ENCODE results near the gene UVRAG.

UVRAG gene

GRCh38 chr11:75823415-75823814 lies 8.4 kb downstream of the UVRAG start:
- H3K27me3 ChIP-seq (ENCODE audit: insufficient read depth, poor library complexity, severe bottlenecking): no peaks in the 10 kb centered on the region
- no peak overlapping the region for H3K27ac ChIP-seq (replicated peaks)
- DNase-seq (ENCODE audit: low read depth in 1 of 2, low spot score in 1 of 2): no peak
- no peak overlapping the region for H3K4me3 ChIP-seq (replicated peaks; ENCODE audit: insufficient read depth, low read length)
- TF ChIP-seq GABPA (IDR thresholded peaks at IDR 0.05; ENCODE audit: low read depth) (no peak), CTCF (IDR thresholded peaks at IDR 0.05; ENCODE audit: insufficient read depth, low read length) (no peak)

DNA sequence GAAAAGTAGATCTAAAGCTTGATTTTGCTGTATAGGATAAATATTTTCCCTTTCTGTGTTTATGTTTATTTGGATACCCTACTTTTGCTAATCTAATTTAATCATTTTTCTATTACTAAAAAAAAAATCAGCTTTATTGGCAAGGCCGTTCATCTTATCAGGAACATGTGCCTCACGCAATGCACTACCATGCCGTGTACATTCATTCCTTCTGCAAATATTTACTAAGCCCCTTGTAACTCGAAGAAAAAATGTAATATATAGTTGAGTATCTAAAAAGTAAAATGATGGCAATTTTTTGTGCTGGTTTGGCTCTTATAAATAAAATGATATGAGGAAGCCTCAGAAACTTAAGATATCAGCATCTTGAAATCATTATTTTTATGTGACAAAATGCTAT lies 8.9 kb downstream of the UVRAG start:
- Histone ChIP-seq H3K27ac (replicated peaks) (no peak overlapping the region), H3K27me3 (ENCODE audit: insufficient read depth, poor library complexity, severe bottlenecking) (no peaks in the 10 kb centered on the region), H3K4me3 (replicated peaks; ENCODE audit: insufficient read depth, low read length) (no peak overlapping the region)
- TF ChIP-seq GABPA (IDR thresholded peaks at IDR 0.05; ENCODE audit: low read depth): no peak
- TF ChIP-seq CTCF (IDR thresholded peaks at IDR 0.05; ENCODE audit: insufficient read depth, low read length): no peak
- DNase-seq (ENCODE audit: low read depth in 1 of 2, low spot score in 1 of 2): no peak

DNA sequence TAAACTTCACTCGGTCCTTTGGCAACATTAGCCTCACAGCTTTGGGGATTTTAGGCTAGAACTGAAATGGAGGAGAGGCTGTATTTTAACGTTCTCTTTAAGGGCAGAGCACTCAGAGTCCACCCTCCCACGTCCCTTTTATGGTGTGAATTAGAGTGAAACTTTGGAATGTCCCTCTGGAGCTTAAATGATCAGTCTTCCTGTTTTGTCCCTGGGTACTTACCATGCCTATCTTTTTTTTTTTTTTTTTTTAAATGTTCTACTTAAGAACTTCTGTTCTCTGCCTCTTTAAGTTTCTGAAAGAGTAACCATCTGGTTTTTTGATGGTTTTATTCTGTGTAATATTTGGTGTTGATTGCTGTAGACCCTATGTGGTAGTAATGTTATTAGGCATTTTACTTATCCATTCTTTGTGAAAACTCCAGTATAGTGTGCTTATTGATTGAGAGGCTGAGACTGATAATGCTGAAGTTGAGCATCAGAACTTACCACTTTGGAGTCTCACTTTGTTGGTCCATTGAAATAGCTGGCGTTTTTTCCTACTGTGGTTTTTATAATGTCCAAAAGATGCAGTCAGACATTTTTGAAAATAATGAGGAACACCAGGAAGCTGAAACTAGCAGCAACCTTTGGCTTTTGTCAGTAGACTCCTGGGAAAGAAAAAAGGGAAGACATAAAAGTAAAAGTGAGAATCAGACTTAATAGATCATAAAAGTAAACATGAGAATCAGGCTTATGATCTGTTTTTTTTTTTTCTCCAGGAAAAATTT lies 11.6 kb downstream of the UVRAG start:
- DNase-seq (ENCODE audit: low read depth in 1 of 2, low spot score in 1 of 2): no peak
- Histone ChIP-seq H3K4me3 (replicated peaks; ENCODE audit: insufficient read depth, low read length) (no peak overlapping the region), H3K27me3 (ENCODE audit: insufficient read depth, poor library complexity, severe bottlenecking) (no peaks in the 10 kb centered on the region), H3K27ac (replicated peaks) (no peak overlapping the region)
- no peak for TF ChIP-seq POLR2AphosphoS5 (IDR thresholded peaks at IDR 0.05; ENCODE audit: low read depth)
- peak; percentile 12; the same call in 1 of the 2 replicates for TF ChIP-seq SPI1 (IDR thresholded peaks at IDR 0.05; ENCODE audit: borderline replicate concordance, low read depth)

DNA sequence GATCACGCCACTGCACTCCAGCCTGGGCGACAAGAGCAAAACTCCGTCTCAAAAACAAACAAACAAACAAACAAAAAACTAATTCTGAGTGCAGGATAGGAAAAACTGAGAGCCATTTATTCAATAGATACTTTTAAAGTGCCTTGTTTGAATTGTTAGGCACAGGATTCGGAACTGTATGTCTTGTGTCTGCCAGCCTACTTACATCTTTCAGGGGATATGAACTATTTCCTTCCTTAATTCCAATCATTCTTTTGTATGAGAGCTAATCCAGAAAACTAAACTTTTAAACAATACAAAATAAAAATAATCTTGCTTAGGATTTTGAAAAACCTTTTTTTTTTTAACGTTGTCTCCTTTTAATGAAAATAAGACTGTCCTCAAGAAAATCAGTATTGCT lies 12.6 kb downstream of the UVRAG start:
- Histone ChIP-seq H3K4me3 (replicated peaks; ENCODE audit: insufficient read depth, low read length) (no peak overlapping the region), H3K27me3 (ENCODE audit: insufficient read depth, poor library complexity, severe bottlenecking) (no peaks in the 10 kb centered on the region), H3K27ac (replicated peaks) (no peak overlapping the region)
- TF ChIP-seq GABPA (IDR thresholded peaks at IDR 0.05; ENCODE audit: low read depth): no peak
- no peak for TF ChIP-seq SPI1 (IDR thresholded peaks at IDR 0.05; ENCODE audit: borderline replicate concordance, low read depth)
- no peak for TF ChIP-seq CTCF (IDR thresholded peaks at IDR 0.05; ENCODE audit: insufficient read depth, low read length)
- TF ChIP-seq, protein P1, sequence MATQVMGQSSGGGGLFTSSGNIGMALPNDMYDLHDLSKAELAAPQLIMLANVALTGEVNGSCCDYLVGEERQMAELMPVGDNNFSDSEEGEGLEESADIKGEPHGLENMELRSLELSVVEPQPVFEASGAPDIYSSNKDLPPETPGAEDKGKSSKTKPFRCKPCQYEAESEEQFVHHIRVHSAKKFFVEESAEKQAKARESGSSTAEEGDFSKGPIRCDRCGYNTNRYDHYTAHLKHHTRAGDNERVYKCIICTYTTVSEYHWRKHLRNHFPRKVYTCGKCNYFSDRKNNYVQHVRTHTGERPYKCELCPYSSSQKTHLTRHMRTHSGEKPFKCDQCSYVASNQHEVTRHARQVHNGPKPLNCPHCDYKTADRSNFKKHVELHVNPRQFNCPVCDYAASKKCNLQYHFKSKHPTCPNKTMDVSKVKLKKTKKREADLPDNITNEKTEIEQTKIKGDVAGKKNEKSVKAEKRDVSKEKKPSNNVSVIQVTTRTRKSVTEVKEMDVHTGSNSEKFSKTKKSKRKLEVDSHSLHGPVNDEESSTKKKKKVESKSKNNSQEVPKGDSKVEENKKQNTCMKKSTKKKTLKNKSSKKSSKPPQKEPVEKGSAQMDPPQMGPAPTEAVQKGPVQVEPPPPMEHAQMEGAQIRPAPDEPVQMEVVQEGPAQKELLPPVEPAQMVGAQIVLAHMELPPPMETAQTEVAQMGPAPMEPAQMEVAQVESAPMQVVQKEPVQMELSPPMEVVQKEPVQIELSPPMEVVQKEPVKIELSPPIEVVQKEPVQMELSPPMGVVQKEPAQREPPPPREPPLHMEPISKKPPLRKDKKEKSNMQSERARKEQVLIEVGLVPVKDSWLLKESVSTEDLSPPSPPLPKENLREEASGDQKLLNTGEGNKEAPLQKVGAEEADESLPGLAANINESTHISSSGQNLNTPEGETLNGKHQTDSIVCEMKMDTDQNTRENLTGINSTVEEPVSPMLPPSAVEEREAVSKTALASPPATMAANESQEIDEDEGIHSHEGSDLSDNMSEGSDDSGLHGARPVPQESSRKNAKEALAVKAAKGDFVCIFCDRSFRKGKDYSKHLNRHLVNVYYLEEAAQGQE (IDR thresholded peaks at IDR 0.05; ENCODE audit: insufficient replicate concordance, low read depth): no peak
- no peak for TF ChIP-seq POLR2AphosphoS5 (IDR thresholded peaks at IDR 0.05; ENCODE audit: low read depth)
- no peak for DNase-seq (ENCODE audit: low read depth in 1 of 2, low spot score in 1 of 2)

GRCh38 chr11:75831915-75832502 lies 17.0 kb downstream of the UVRAG start:
- no peak for TF ChIP-seq GABPA (IDR thresholded peaks at IDR 0.05; ENCODE audit: low read depth)
- TF ChIP-seq, protein P1 (IDR thresholded peaks at IDR 0.05; ENCODE audit: insufficient replicate concordance, low read depth): no peak
- TF ChIP-seq SPI1 (IDR thresholded peaks at IDR 0.05; ENCODE audit: borderline replicate concordance, low read depth): no peak
- TF ChIP-seq CTCF (IDR thresholded peaks at IDR 0.05; ENCODE audit: insufficient read depth, low read length): no peak
- TF ChIP-seq POLR2AphosphoS5 (IDR thresholded peaks at IDR 0.05; ENCODE audit: low read depth): no peak
- no peaks in the 10 kb centered on the region for H3K27me3 ChIP-seq (ENCODE audit: insufficient read depth, poor library complexity, severe bottlenecking)
- DNase-seq (ENCODE audit: low read depth in 1 of 2, low spot score in 1 of 2): no peak
- H3K4me3 ChIP-seq (replicated peaks; ENCODE audit: insufficient read depth, low read length): no peak overlapping the region
- no peak overlapping the region for H3K27ac ChIP-seq (replicated peaks)

All from HL-60 (cell line).